K562 (cell line): Measurements from ENCODE around the gene QARS1. TPM values are rescaled to one million over a fixed set of nuclear protein-coding genes. Genes with fewer than 3 reads are reported as not detected.
A peak's percentile ranks its signal among the peaks of the same experiment; 100 is the strongest.

Source experiments
- CCNT2 ChIP-seq: IDR thresholded peaks from 2 replicates; pipeline ENCODE4 v1.6.1; 2011; ENCODE audit warnings: borderline replicate concordance, low read depth, mild to moderate bottlenecking, moderate library complexity, mixed read lengths, low read length; ENCODE audit not compliant: insufficient read length; ENCODE audit errors: extremely low read depth
- E2F8 ChIP-seq: fragments of 450-650 bp; IDR thresholded peaks from 2 replicates; pipeline ENCODE4 v1.7.1; 2018; ENCODE audit warnings: mild to moderate bottlenecking, low read depth; ENCODE audit not compliant: partially characterized antibody
- EHMT2 ChIP-seq: fragments of 450-650 bp; IDR thresholded peaks from 2 replicates; pipeline ENCODE4 v1.6.1; 2018; ENCODE audit warnings: antibody characterized with exemption
- FOXK1 ChIP-seq: sonication (generic); formaldehyde crosslinking; IDR thresholded peaks from 2 replicates; pipeline ENCODE4 v1.8.0; 2022; ENCODE audit warnings: missing genetic modification reagents, mild to moderate bottlenecking, borderline replicate concordance
- FOXP1 ChIP-seq: sonication (generic); formaldehyde crosslinking; IDR thresholded peaks from 2 replicates; pipeline ENCODE4 v1.8.0; 2022; ENCODE audit warnings: mild to moderate bottlenecking, missing genetic modification reagents
- GABPB1 ChIP-seq: sonication (generic); formaldehyde crosslinking; IDR thresholded peaks from 2 replicates; pipeline ENCODE4 v1.8.0; 2022; ENCODE audit warnings: mild to moderate bottlenecking, missing genetic modification reagents
- HMGN3 ChIP-seq: IDR thresholded peaks from 2 replicates; pipeline ENCODE4 v1.6.1; 2011; ENCODE audit warnings: borderline replicate concordance, low read depth, mild to moderate bottlenecking, mixed read lengths, low read length; ENCODE audit not compliant: insufficient read length; ENCODE audit errors: extremely low read depth
- MTA3 ChIP-seq: fragments of 450-650 bp; formaldehyde crosslinking; IDR thresholded peaks from 2 replicates; pipeline ENCODE4 v1.6.1; 2017; ENCODE audit warnings: mild to moderate bottlenecking, borderline replicate concordance
- NR2C2 ChIP-seq, 2 experiments: fragments of 200-800 bp in 1 of 2; sonication (Bioruptor generic) in 1 of 2; sonication (generic) in 1 of 2; formaldehyde crosslinking in 1 of 2; IDR thresholded peaks; 2 replicates each; pipeline versions ENCODE4 v1.6.1 to v1.8.0; 2016 to 2022; ENCODE audit warnings: mild to moderate bottlenecking in 1 of 2, missing compliant biosample characterization in 1 of 2, missing genetic modification characterization in 1 of 2, missing genetic modification reagents in 1 of 2
- RBBP5 ChIP-seq: fragments of 200-600 bp; sonication (generic); IDR thresholded peaks from 2 replicates; pipeline ENCODE4 v1.6.1; 2012; ENCODE audit warnings: borderline replicate concordance, mild to moderate bottlenecking, low read length, control low read depth, inconsistent platforms; ENCODE audit not compliant: insufficient read depth, poor library complexity, severe bottlenecking
- TAF1 ChIP-seq: IDR thresholded peaks from 2 replicates; pipeline ENCODE4 v1.6.1; 2011; ENCODE audit warnings: mild to moderate bottlenecking, low read length, moderate library complexity; ENCODE audit not compliant: insufficient read depth, control insufficient read depth, severe bottlenecking; ENCODE audit errors: extremely low read depth
- TEAD1 ChIP-seq, 2 experiments: fragments of 450-650 bp in 1 of 2; sonication (generic) in 1 of 2; formaldehyde crosslinking; IDR thresholded peaks; 2 replicates each; pipeline versions ENCODE4 v1.4.0 to v1.8.0; 2020 to 2022; ENCODE audit warnings: mild to moderate bottlenecking in 2 of 2, missing genetic modification reagents in 1 of 2
- TFAP4 ChIP-seq: sonication (generic); formaldehyde crosslinking; IDR thresholded peaks from 2 replicates; pipeline ENCODE4 v1.8.0; 2022; ENCODE audit warnings: missing genetic modification reagents, mild to moderate bottlenecking, moderate library complexity, borderline replicate concordance
- ZNF449 ChIP-seq: fragments of 250-450 bp; sonication (Bioruptor Pico); IDR thresholded peaks from 2 replicates; pipeline ENCODE4 v1.8.0; 2022; ENCODE audit warnings: moderate library complexity, mild to moderate bottlenecking, inconsistent platforms
- ZNF592 ChIP-seq: fragments of 450-650 bp; IDR thresholded peaks from 2 replicates; pipeline ENCODE4 v1.6.1; 2017; ENCODE audit warnings: antibody characterized with exemption, mild to moderate bottlenecking
- polyA plus RNA-seq, 8 experiments: library from polyadenylated mRNA; depleted of rRNA in 4 of 8; stranded (reverse) in 5 of 8; unstranded in 3 of 8; fragments of >200 nt; fragmentation: Nextera tagmentation in 2 of 8; fragmentation: Illumina TruSeq in 1 of 8; extraction: Ambion mirVana in 2 of 8; extraction: Trizol in 1 of 8; gene quantifications; 2 replicates each; pipeline versions ENCODE4 v1.2.1 to v1.2.3, GENCODE V29; 2011 to 2014; ENCODE audit warnings: inconsistent platforms in 1 of 8, missing spikeins in 1 of 8
- total RNA-seq, 7 experiments: library from RNA; depleted of rRNA in 6 of 7; stranded (reverse); fragments of >200 nt in 6 of 7; fragmentation: Illumina TruSeq in 2 of 7; extraction: Trizol in 2 of 7; gene quantifications; 2 replicates each; pipeline versions ENCODE4 v1.2.1 to v1.2.3, GENCODE V29; 2011 to 2021; ENCODE audit warnings: low replicate concordance in 1 of 7

QARS1 gene
- total and polyA plus RNA-seq, 9 of the 15 experiments (the other 6 are each of a cell fraction or from before 2014, with no cell fraction given), result 148 to 310 (median 273) TPM

- TF ChIP-seq RBBP5, result peak; percentile 87
- no peak for TF ChIP-seq NR2C2 (CRISPR knock-in tag; IDR thresholded peaks at IDR 0.05)
- TF ChIP-seq NR2C2 (tag; IDR thresholded peaks at IDR 0.05), result peak; percentile 92
- TF ChIP-seq FOXK1 (CRISPR knock-in tag), result 0 out of 2 replicates have a peak, but pooled peaks have one; percentile 36
- TF ChIP-seq TFAP4 (CRISPR knock-in tag), result peak; percentile 63; the same call in 1 of the 2 replicates
- TF ChIP-seq ZNF449 (CRISPR knock-in tag), result no peak
- TF ChIP-seq EHMT2, result no peak
- TF ChIP-seq CCNT2, result peak; percentile 58
- TF ChIP-seq GABPB1 (CRISPR knock-in tag), result peak; percentile 96
- TF ChIP-seq ZNF592, result no peak
- TF ChIP-seq FOXP1 (CRISPR knock-in tag), result peak; percentile 65; the same call in 1 of the 2 replicates
- TF ChIP-seq E2F8, result peak; percentile 87
- TF ChIP-seq HMGN3, result peak; percentile 79
- TF ChIP-seq TEAD1 (CRISPR knock-in tag; IDR thresholded peaks at IDR 0.05), result peak in 1 of 2 experiments; percentile 51; a peak in 1 of 4 replicates
- peak; percentile 68; the same call in 1 of the 2 replicates for TF ChIP-seq MTA3
- TF ChIP-seq TAF1, result peak; percentile 23
These were observed 16.0 kb upstream of the QARS1 start, which contains the start of gene USP19 (continued) for GRCh38 chr3:49120438-49121131.
